B cell (primary cell): ENCODE measurements around the gene UTP25.

Experiments
- EZH2 ChIP-seq: IDR thresholded peaks from 2 replicates; pipeline ENCODE4 v1.6.1; 2012; ENCODE audit warnings: borderline replicate concordance, low read depth, mild to moderate bottlenecking, moderate library complexity, low read length; ENCODE audit not compliant: insufficient read depth, poor library complexity, severe bottlenecking
- TF ChIP-seq, protein P1 (sequence below): fragments of 200-600 bp; IDR thresholded peaks from one replicate; pipeline ENCODE4 v1.8.0; 2022; ENCODE audit warnings: antibody characterized with exemption, mild to moderate bottlenecking

GRCh38 chr1:209805875-209806760, 21.7 kb upstream of the UTP25 start, which contains the start of gene IRF6:
- TF ChIP-seq, protein P1, sequence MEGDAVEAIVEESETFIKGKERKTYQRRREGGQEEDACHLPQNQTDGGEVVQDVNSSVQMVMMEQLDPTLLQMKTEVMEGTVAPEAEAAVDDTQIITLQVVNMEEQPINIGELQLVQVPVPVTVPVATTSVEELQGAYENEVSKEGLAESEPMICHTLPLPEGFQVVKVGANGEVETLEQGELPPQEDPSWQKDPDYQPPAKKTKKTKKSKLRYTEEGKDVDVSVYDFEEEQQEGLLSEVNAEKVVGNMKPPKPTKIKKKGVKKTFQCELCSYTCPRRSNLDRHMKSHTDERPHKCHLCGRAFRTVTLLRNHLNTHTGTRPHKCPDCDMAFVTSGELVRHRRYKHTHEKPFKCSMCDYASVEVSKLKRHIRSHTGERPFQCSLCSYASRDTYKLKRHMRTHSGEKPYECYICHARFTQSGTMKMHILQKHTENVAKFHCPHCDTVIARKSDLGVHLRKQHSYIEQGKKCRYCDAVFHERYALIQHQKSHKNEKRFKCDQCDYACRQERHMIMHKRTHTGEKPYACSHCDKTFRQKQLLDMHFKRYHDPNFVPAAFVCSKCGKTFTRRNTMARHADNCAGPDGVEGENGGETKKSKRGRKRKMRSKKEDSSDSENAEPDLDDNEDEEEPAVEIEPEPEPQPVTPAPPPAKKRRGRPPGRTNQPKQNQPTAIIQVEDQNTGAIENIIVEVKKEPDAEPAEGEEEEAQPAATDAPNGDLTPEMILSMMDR = no peak
- no peak for TF ChIP-seq EZH2
